ENCODE data around the gene NR2E3.

NR2E3 gene

DNA sequence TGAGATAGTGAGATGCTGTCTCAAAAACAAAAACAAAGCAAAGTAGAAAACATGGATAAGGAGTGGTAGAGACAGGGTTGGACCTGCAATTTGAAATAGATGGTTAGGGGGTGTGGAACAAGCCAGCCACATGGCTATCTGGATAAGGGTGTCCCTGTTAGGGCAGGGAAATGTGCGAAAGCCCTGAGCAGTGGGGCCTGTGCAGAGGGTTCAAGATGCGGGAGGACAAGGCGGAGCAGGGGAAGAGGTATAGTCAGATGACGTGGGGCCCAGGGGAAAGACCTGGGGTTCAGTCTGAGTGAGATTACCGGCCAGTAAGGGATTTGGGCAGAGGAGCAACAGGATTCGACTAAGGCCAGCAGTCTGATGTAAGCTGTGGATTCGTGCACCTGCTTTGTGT is 18.4 kb upstream of the NR2E3 start:
- no peak for DNase-seq (ENCODE audit: low read depth in 2 of 2)

DNA sequence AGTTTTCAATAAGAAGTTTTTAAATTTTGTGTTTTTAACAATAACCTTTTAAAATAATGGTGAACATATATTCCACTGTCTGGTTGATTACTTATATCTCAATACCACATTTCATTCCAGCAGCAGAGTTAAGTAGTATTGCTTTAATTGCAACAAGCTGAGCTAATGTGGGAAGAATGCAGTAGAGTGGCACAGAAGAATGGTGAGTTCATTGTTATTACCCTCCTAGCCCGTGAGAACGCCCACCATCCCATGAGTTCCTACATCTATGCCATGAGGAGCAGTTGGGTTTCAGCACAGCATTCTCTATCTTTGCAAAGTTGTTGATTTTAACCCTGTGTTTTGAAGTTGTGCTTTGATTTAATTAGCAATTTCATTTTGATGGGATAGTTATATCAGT is 17.8 kb upstream of the NR2E3 start:
- no peak for DNase-seq (ENCODE audit: low read depth in 2 of 2)

DNA sequence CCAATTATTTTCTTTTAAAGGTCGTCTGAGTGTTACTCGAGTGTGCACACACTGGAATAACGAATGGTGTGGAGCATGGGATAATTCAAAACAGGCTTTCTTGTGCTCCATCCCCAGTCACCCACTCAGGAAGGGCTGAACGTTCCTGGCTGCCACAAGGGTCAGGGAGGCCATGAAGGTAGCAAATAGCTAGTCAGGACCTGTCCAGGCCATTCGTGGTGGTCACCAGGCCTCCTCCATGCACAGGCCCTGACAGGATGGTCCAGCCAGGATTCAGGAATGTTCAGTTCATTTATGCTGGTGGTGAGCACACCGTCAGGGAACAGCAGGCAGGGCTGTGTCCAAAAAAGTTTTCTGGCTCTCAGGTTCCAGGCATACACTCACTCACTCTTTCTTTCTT is 11.7 kb upstream of the NR2E3 start:
- no peak for DNase-seq (ENCODE audit: low read depth in 2 of 2)

DNA sequence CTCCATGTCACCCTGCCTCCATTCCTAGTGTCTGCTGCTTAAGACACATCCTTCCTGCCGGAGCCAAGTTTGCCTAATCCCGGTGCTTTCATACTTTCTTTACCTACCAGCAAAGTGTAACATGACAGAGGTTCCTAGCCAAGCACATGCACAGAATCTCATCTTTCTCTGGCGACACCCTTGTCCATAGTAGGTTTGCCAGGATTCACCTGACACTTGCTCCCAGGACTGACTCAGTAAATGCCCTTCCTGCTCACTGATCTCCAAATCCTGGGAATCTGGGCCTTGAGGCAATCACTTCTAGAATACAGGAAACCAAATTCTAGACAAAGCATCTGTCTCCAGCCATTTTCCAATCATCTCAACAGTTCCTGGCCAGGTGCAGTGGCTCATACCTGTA is 10.2 kb upstream of the NR2E3 start:
- no peak for DNase-seq (ENCODE audit: low read depth in 2 of 2)

DNA sequence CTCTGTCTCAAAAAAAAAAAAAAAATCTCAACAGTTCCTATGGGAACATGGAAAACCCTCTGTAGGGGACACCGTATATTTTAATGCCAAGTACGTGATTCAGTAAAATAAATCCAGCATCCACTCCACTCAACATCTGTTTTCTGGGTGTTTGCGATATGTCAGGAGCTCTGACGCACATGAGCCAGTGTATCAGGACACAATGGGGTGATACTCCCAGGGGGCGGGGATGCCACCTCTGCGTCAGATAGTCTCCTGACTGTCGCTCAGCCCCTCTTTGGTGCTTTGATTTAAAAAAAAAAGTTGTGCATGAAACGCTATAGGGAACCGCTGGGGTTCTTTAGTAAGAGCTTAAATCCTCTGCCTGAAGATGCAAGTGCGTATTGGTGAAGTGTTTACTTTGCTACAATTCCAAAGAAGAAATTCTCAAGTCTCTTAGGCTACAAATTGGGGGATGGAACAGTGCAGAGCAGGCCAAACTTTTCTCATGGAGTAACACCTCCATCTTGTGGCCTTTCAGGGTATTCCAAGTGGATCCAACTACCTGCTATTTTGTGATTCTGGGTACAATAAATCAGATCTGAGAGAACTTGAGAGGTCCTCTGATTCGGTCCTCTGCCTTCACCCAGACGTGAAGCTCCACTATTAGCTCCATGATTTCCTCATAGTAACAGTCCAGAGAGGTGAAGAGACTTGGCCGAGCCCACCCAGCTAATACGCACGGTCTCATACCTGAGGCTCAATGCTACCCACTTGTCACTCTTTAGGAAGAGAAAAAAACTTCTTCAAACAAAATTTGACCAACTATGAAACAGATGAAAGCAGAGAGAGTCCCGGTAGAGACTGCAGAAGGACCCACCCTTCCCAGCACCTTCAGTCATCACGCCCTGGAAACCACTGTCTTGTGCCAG is 9.3 kb upstream of the NR2E3 start:
- no peak for DNase-seq (ENCODE audit: low read depth in 2 of 2)

DNA sequence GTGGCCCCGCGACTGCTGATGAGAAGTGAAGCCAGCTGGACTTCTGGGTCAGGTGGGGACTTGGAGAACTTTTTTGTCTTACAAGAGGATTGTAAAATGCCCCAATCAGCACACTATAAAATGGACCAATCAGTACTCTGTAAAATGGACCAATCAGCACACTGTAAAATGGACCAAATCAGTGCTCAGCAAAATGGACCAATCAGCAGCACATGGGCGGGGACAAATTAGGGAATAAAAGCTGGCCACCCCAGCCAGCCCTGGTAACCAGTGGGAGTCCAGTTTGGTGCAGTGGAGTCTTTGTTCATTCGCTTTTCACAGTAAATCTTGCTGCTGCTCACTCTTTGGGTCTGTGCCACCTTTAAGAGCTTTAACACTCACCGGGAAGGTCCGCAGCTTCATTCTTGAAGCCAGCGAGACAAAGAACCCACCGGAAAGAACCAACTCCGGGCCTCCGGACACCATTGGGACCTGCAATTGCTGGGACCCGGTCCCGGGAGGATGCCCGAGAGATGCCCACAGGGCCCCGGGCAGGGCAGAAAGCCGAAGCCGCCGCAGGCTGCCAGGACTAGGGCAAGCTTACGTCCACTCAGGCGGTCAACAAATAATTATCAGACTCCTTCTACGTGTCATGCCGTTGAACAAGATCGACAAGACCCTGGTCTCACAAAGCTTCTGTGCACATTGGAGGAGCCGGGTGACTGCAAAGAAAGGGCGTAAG is 8.3 kb upstream of the NR2E3 start:
- no peak for DNase-seq (ENCODE audit: low read depth in 2 of 2)

DNA sequence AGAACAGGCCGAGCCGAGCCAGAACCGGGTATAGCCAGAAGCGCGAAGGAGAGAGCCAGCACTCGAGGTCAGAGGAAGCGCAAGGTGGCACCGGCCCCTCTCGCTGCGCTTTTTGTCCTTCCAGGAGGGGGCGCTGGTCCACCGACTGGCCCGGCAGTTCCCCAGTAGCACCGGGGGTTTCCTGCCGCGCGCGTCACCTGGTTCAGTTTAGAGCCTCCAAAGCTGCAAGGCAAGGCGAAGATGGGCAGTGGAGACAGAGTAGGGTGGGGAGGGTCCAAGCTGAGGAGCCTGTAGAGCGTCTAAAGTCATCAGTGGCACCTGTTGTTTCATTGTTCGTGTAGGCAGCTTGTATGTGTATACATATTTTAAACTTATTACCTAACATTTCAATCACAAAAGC is 7.6 kb upstream of the NR2E3 start:
- DNase-seq (ENCODE audit: low read depth in 2 of 2), result peak in 1 of 2 experiments; percentile 11

DNA sequence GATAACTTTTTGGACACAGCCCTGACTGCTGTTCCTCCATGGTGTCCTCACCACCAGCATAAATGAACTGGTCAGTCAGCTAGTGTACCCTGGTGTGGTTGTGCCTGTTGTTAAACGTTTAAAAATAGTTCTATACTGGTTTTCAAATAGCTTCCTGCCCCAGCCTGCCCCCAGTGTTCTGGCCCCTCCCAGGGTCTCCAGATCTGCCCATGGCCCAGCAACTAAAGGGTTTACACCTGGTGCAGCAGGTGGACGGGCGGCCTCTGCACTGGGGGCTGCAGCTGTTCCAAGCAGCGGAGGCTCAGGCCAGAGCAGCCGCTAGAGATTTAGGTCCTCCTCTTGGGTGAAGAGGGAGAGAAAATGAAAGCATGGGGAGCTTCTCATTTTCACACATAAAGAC is 6.1 kb upstream of the NR2E3 start:
- DNase-seq (ENCODE audit: low read depth in 2 of 2), result no peak

DNA sequence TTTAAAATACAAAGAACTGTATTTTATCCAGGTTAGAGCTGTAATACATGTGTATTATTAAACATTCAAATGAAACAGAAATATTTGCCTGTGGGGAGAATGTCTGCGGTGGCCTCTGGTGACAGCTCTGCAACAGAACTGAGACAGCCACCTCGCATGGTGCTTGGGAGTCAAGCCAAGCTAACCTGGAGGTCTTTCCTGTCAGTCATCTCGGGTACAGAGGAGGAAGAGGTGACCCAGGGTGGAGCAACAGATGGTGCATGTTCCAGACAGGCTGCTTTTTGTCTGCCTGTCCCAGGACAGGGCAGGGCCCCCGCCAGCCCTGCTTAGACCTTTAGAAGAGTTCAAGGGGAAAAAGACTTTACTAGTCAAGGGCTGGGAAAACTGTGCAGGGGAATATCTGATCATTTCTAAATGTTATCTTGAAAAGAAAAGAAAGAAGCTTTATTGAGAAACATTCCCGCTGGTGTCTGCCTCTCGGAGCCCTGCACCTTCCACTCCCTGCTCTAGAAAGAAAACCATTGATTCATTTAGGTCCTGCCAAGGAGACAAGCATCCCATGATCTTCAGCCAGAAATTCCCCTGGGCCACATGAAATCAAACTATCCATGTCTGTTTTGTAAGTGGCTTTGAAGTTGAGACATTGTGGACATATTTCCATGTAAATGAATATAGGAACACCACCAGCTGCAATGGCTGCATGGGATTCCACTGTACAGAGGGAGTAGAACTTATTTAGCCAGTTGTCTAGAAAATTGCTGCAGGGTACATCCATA is 5.5 kb upstream of the NR2E3 start:
- DNase-seq (ENCODE audit: low read depth in 2 of 2), result no peak

DNA sequence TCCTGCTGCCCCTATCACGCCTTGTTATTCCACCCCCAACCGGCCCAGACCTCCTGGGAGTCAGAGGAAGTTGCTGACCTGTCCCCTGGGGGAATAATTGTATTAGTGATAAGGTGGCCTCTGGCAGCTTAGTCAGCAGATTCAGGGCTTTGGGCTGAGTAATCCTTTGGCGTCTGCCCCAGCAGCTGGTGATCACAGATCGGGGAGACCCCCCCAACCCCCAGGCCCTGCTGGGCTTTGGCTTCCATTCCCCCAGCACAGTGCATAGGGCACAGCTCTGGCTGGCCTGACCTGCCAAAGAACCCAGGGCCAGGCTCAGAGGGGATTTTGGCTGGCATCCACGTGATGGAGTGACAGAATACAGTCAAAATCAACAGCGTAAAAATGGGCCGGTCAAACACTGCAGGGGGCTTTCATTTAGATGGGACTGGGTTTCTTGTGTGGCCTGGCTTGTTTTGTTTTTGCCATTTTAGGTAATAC is 3.9 kb upstream of the NR2E3 start:
- DNase-seq (ENCODE audit: low read depth in 2 of 2), result no peak

DNA sequence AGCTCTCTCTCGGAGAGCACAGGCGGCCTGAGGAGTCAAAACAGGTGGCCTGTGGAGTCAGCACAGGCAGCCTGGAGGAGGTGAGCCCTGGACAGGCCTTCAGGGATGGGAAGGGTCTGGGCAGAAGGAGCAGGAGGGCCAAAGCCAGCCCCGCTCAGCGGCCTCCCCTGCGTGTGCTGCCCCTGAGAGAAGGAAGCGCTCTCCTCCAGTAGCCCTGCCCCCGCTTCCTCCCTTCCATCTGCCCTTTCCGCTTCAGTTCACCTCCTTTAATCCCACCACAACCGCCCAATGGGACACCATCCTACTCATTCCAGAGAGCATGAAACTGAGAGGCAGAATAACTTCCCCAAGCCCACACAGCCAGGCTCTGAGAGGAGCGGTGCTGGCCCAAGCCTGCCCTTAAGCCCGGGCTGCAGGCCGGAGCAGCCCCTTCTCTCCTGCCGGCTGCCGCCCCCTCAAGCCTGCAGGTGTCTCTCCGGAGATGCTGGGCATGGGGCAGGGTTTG is 3.2 kb upstream of the NR2E3 start:
- no peak for DNase-seq (ENCODE audit: low read depth in 2 of 2)

DNA sequence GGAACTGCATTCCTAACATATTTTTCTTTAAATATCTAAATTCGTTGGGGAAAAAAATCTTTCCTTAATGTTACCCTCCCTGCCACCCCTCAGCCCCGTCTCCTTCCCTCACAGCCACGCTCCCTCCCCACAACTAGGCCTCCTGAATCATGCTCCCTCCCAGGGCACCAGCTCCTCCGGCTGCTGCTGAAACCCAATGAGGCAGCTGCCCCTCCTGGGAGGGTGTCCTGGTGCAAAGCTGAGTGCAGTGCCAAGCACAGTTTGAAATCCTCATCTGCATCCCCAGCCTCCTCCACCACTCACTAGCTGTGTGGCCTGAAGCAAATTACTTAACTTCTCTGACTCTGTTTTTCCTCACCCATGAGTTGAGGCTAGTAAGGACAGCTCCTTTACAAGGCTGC is 2.7 kb upstream of the NR2E3 start:
- no peak for DNase-seq (ENCODE audit: low read depth in 2 of 2)

DNA sequence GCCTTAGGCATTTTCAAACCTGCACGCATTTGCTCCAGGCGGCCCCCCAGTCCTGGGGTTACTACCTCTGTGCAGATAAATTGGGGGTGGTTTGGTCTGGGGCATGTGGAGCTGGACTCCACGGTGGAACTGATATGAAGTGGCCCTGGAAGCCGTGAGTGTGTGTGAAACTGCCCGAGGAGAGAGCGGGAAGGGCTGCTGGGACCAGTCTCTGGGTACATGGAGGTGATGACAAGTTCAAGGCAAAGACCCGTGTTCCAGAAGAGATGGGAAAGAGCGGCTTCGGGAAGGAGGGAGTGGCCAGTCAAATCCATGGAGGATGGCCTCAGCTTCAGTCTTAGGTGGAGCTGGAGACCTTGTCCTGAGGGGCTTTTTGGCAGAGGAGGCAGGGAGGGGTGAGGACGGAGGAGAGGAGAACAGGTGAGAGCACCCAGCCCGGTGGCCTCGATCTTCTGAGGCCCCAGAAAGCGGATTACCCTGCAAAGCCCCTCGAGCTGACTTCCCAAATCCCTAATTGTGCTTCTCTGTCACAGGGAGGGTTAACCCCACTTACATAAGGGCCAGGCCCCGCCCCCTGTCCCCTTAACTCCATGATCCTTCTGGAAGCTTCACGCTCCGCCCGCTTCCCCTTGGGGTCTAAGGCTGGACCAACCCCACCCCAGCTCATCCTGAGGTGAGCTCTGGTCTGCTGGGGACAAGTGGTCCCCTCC is 1.9 kb upstream of the NR2E3 start:
- DNase-seq (ENCODE audit: low read depth in 2 of 2), result no peak

DNA sequence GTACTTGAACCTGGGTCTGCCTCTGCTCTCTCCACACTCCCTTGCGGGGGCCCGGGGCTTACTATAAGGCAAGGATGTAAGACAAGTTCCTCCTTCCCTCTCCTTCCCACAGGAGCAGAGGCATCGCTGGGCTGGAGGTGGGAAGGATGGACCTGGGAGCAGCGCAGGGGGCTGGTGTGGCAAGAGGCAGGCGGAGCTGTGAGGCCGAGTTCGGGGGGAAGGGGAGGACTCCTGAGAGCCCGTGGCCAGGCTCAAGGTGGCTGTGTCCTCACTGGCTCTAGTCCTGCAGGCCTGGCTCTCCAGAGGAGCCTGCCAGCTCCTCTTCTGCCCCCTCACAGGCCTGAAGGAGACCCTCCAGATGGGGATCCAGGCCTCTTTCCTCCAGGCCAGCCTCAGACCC is 1.0 kb upstream of the NR2E3 start:
- no peak for DNase-seq (ENCODE audit: low read depth in 2 of 2)

DNA sequence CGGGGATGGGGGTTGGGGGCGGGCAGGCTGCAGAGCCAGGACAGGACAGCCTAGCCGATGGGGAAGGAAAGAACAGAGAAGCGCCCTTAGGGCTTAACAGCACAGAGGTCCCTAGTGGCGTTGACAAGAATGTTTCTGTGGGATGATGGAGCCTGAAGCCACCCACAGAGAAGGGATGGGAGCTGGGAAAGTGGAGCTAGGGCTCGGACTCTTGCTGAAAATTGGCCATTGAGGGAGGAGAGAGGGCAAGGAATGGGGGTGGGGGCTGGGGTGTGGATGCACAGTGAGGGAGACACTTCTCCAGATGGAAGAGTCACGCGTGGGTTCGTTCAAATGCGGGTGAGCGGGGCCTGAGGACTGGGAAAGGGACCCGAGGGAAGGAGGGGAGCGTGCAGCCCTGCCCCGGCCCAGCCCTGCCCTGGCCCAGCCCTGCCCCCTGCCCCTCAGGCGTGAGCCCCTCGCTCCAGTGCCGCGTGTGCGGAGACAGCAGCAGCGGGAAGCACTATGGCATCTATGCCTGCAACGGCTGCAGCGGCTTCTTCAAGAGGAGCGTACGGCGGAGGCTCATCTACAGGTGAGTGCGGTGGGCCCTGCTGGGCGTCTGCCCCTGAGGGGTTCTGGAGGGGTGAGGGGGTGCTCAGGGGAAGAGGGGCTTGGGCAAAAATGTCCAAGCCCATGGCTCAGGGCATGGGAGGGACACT is 832 bp downstream of the NR2E3 start:
- DNase-seq (ENCODE audit: low read depth in 2 of 2), result no peak

DNA sequence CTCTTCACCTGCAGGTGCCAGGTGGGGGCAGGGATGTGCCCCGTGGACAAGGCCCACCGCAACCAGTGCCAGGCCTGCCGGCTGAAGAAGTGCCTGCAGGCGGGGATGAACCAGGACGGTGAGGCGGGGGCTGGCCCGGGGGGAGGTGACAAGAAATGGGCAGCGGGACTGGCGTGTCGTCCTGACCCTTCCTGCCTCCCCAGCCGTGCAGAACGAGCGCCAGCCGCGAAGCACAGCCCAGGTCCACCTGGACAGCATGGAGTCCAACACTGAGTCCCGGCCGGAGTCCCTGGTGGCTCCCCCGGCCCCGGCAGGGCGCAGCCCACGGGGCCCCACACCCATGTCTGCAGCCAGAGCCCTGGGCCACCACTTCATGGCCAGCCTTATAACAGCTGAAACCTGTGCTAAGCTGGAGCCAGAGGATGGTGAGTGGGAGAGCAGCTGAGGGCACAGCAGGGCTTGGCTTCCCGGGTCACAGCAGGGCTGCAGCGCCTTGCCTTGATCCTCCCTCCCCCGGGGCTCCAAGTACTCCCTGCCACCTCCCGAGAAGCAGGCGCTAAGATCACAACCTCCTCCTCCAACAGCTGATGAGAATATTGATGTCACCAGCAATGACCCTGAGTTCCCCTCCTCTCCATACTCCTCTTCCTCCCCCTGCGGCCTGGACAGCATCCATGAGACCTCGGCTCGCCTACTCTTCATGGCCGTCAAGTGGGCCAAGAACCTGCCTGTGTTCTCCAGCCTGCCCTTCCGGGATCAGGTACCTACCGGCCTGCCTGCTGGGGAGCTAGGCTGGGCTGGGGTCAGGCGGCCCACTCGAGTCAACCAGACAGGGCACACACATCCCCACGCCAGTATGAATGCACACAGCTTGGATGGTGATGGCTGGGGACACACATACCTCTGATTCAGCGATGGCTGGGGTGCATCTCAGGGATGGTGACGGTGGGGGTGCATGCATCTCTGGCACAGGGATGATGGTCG is 1.7 kb downstream of the NR2E3 start:
- no peak for DNase-seq (ENCODE audit: low read depth in 2 of 2)

DNA sequence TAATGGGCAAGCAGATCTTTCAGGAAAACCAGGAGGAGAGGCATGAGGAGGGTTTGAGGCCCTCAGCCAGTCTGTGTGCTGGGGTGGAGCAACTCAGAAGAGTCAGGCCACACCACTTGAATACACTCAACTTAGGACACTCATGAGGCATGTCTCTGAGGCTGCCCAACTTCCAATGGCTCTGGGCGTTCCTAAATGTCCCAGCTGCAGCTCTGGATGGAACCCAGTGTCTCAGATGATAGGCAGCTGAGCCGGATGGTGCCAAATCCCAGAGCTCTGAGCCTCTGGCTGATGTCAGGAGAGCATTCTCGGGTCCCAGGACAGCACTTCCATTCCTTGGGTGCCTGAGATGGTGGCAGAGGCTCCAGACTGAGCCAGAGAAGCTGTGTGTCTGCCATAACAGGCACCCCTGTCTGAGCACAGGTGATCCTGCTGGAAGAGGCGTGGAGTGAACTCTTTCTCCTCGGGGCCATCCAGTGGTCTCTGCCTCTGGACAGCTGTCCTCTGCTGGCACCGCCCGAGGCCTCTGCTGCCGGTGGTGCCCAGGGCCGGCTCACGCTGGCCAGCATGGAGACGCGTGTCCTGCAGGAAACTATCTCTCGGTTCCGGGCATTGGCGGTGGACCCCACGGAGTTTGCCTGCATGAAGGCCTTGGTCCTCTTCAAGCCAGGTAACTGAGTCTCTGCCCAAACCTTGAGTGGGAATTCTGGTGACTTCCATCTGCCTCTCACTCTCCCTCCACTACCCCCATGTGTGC is 2.8 kb downstream of the NR2E3 start:
- no peak for DNase-seq (ENCODE audit: low read depth in 2 of 2)

DNA sequence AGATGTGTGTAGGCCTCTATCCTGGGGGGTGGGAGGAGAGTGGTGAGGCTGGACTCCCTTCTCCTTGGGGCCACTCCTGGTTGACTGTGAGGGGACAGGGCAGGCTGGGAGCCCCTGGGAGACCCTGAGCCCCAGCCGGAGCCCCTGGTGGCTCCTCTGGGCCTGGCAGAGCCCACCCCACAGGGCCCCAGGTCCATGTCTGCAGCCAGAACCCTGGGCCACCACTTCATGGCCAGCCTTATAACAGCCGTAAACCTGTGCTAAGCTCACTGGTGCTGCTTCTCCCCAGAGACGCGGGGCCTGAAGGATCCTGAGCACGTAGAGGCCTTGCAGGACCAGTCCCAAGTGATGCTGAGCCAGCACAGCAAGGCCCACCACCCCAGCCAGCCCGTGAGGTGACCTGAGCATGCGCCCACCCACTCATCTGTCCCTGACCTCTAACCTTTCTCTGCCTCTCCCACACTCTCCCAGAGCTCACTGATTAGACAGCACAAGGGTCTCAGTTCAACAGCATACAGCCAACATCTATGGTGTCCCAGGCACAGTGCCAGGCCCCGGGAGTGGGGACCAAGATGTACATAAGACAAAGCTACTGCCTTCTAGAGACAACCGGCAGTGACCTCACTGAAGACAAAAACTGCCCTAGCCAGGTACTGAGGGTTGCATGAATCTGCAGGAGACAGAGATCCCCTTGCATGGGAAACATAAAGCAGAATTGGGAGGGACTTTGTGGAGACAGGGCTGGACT is 3.5 kb downstream of the NR2E3 start:
- DNase-seq (ENCODE audit: low read depth in 2 of 2), result no peak

All from stimulated activated CD4-positive, alpha-beta T cell treated with anti-CD3 and anti-CD28 coated beads, Interleukin-12 subunit alpha, Interleukin-12 subunit beta, amount 100 ng/mL, for 24 hours (primary cell).